T-helper 1 cell (primary cell): ENCODE data around the gene MARCHF10.
"Not testable (repeated sequence)": the region's sequence is repeated elsewhere in the genome, so short reads cannot be mapped to it uniquely, and the experiment has no call there.

ENCODE experiments used
- DNase-seq, 5 donors: peaks; one replicate each; pipeline ENCODE4 v3.0.0-alpha.2; 2012 to 2020

MARCHF10 gene

DNA sequence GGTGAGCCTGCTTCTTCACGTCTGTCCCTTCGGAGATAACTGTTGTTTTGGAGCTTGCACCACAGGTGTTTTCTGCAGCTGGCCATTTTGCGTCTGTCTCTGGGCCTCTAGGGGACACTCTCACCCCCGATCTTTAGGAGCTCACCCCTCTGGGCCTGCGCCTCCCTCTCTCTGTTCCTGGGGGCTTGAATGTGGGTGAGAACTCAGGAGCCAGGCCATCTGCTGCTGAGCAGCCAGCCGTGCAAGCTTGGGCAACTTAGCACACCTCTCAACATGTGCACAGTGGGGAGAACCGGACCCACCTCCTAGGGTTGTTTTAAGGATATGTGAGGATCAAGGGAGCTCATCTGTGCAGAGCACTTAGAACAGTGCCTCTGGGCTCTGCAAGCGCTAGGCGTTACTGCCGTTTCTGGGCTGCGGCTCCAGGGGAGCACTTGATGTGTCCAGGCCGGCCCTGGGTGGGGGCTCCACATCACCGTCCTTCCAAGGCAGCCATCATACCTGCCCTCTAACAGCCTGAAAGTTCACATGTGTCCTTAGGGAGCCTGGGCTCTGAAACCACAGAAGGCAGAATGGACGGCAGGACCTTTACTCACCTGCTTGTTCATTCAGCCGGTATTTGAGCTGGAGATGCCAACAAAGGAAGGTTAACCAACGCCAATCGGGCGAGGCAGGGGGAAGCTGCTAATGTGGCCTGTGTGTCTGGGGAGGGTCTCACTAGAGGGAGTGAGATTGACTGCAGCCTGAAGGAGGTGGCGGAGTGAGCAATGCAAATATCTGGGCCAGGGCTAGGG is 114.3 kb downstream of the MARCHF10 start:
- no peak for DNase-seq

DNA sequence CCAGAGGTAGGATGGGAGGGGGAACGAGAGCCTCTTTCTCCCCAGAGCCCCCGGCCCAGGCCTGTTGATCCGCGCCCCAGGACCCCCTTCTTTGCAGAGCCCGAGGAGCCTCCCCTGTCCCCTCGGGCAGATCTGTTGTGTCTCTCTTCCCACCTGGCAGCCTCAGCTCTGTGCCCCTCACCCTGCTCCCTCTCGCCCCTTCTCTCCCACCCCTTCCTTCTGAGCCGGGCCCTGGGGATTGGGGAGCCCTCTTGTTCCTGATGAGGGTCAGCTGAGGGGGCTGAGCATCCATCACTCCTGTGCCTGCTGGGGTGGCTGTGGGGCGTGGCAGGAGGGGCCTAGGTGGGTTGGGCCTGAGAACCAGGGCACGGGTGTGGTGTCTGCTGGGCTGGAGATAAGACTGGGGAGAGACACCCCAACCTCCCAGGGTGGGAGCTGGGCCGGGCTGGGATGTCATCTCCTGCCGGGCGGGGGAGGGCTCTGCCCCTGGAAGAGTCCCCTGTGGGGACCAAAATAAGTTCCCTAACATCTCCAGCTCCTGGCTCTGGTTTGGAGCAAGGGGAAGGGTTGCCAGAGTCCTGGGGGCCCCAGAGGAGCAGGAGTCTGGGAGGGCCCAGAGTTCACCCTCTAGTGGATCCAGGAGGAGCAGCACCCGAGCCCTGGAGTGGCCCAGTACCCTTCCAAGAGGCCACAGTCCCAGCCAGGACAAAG is 115.2 kb downstream of the MARCHF10 start:
- no peak for DNase-seq

DNA sequence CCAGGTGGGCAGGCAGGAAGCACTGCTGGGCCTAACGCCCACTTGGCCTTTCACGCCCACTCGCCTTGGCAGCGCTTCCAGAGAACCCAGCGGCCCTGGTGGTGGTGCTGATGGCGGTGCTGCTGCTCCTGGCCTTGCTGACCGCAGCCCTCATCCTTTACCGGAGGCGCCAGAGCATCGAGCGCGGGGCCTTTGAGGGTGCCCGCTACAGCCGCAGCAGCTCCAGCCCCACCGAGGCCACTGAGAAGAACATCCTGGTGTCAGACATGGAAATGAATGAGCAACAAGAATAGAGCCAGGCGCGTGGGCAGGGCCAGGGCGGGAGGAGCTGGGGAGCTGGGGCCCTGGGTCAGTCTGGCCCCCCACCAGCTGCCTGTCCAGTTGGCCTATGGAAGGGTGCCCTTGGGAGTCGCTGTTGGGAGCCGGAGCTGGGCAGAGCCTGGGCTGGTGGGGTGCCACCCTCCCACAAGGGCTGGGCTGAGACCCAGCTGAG is 115.9 kb downstream of the MARCHF10 start:
- DNase-seq: no peak

DNA sequence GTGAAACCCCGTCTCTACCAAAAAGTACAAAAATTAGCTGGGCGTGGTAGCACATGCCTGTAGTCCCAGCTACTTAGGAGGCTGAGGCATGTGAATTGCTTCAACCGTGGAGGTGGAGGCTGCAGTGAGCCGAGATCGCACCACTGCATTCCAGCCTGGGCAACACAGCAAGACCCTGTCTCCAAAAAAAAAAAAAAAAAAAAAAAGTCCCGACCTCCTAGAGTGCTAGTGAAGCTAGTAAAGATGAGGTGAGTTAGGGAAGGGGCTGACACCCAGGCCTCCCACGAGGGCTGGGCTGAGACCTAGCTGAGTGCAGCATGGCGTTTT is 116.6 kb downstream of the MARCHF10 start:
- DNase-seq: not testable (repeated sequence)

DNA sequence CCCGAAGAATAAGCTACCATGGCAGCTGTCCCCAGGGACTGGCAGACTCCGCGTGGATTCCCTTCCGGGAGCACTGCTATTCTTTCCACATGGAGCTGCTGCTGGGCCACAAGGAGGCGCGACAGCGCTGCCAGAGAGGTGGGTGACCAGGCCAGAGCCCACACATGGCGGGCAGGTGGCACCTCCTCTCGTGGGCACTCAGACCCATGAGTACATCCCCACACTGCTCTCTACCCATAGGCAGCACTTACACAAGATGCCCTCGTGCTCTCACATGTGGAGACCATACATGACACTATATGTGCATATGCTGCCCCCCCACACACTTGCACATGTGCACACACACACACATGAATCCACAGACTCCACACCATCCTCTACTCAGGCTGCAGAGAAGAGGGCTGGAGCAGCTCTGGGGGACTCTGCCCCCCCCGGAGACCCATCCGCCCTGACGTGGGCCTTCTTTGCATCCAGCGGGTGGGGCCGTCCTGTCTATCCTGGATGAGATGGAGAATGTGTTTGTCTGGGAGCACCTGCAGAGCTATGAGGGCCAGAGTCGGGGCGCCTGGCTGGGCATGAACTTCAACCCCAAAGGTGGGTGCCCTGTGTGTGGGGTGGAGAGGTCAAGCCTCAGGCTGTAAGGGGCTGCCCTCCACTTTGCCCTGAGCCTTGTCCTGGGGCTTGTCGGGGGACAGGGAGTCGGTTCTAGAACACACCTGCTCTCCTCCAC is 117.8 kb downstream of the MARCHF10 start:
- no peak for DNase-seq

DNA sequence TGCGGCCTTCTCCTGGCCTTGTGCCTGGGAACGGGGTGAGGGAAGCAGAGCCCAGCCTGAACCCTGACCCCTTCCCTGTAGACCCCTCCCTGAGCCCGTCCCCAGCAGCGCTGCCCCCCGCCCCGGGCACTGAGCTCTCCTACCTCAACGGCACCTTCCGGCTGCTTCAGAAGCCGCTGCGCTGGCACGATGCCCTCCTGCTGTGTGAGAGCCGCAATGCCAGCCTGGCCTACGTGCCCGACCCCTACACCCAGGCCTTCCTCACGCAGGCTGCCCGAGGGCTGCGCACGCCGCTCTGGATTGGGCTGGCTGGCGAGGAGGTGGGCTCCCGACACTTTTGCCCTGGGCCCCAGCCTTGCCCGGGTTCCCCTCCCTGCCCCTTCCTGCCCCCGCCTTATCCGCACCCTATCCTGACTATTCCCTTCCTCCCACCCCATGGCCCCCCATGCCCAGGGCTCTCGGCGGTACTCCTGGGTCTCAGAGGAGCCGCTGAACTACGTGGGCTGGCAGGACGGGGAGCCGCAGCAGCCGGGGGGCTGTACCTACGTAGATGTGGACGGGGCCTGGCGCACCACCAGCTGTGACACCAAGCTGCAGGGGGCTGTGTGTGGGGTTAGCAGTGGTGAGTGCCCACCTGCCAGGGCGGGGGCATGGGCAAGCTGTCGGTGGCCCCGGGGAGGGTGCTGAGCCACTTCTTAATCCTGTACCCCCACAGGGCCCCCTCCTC is 118.5 kb downstream of the MARCHF10 start:
- DNase-seq: no peak

DNA sequence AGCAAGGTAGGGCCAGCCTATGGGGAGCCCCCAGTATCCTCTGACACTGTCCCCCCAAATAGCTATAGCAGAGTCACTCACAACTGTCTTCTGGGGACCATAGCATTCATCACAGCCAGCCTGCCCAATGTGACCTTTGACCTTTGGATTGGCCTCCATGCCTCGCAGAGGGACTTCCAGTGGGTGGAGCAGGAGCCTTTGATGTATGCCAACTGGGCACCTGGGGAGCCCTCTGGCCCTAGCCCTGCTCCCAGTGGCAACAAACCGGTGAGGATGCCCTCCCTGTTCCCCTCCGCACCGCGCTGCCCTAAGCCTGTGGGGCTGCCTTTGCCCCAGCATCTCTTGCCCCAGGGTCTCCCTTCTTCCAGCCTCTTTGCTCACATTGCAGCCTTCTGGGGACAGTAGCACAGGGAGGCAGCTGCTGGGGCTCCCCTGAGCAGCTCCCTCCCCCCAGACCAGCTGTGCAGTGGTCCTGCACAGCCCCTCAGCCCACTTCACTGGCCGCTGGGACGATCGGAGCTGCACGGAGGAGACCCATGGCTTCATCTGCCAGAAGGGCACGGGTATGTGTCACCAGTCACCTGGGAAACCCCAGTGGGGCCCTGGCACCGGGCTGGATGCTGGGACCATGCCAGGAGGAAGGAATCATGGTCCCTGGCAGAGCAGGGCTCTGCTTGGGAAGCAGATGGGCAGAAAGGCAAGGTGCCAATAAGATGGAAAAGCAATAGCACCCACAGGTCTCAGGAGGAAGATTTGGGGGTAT is 119.5 kb downstream of the MARCHF10 start:
- no peak for DNase-seq

DNA sequence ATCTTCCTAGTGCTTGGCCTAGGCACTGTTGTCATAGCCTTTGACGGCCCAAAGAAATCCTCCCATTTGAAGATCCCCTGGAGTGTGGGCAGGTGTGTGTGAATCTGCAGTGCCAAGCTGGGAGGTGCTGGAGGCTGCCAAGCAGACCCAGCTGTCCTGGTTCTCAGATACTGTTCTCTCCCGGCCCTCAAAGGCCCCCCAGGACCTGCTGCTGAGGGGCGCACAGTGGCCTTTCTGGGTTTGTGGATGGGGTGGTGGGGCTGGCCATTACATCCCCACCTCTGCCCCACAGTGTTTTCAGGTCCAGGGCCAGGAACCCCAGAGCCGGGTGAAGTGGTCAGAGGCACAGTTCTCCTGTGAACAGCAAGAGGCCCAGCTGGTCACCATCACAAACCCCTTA is 120.1 kb downstream of the MARCHF10 start:
- DNase-seq: no peak

DNA sequence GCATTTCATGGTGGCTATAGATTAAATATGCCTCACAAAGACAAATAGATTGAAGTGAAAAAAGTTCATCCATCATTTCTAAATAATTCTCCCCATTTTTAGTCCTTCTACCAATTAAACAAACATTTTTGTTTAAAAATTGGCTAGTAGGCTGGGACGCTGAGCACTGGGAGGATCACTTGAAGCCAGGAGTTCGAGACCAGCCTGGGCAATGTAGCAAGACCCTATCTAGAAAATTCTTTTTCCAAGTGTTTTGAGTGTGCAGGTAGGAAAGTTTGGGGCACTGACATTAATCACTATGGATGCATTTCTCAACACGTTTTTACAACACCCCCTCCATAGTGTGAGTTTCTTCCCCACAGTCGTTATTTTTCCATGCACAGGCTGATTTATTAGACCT is 123.9 kb downstream of the MARCHF10 start:
- no peak for DNase-seq

DNA sequence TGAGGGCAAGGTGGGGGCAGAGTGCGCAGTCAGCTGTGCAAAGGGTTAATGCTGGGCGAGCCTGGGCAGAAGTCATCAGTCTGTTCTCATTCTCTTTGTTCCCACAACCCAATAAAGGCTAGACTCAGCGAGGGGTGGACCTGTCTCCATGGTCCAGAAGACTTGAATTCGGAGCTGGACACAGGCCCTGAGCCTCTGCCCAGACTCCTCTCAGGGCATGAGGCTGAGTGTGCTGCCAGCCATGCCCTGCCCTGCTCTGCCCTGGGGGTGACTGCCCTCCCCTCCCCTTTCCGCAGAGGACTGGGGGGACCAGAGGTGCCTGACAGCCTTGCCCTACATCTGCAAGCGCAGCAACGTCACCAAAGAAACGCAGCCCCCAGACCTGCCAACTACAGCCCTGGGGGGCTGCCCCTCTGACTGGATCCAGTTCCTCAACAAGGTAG is 126.2 kb downstream of the MARCHF10 start:
- no peak for DNase-seq

DNA sequence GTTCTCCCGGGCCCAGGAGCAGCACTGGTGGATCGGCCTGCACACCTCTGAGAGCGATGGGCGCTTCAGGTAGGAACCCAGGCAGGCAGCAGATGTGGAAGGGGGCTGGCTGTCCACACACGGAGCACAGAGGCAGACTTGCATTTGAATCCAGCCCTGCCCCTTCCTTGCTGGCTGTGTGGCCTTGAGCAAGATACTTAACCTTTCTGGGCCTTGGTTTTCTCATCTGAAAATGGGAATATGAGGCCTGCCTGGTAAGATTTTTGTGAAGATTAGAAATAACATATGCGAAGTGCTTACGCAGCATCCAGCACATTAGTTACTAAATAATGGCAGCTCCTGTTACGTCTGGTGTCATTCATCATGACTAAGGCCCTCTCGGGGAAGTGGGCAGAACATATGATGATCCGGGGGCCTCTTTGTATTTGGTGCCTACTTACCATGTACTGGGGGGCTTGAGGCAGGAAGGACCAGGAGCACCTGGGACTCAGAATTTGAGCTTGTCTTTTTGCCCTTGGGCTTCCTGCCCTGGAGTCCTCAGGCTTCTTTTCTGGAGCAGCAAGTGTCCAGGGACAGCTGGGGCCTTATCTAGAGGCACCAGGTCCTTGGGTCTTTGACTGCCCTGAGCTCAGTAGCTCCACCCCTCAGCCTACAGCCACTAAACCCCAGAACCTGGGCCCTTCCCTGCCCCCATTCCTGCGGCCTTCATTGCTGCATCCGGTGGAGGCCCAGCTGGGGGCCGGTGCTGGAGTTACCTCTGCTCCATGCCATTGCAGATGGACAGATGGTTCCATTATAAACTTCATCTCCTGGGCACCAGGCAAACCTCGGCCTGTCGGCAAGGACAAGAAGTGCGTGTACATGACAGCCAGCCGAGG is 126.8 kb downstream of the MARCHF10 start:
- DNase-seq: no peak

DNA sequence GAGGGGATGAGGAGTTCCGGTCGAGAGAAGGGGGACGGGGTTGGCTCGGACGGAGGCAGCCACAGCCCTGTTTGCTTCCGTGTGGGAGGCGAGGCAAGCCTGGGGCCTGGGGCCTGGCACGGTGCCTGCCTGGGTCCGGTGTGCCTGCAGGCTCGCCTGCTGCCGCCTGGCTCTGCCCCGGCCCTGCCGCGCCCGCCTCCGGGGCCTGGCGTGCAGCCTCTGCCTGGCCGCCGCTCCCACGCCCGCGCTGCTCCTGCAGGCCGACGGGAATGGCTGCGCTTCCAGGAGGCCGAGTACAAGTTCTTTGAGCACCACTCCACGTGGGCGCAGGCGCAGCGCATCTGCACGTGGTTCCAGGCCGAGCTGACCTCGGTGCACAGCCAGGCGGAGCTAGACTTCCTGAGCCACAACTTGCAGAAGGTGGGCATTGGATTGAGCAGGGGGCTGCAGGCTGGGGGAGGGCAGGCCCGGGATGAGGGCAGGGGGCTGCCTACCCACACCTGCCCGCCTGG is 127.5 kb downstream of the MARCHF10 start:
- no peak for DNase-seq

DNA sequence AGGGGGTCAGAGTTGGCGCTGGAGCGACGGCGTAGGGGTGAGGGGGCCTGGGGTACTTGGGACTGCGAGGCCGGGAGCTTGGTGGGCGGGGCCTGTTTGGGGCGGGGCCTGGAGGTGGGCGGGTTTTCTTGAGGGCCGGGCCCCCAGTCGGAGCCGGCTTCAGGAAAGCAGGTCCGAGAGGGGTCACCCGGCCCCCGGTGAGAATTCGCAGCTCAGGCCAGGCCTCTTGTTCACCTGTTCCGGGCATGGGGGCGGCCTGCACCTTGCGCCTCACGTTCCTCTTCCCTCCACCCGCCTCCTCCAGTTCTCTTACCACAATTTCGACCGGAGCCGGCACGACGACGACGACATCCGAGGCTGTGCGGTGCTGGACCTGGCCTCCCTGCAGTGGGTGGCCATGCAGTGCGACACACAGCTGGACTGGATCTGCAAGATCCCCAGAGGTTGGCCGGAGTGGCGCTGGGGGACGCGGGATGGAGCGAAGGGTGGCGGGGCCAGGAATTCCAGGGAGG is 128.2 kb downstream of the MARCHF10 start:
- no peak for DNase-seq

DNA sequence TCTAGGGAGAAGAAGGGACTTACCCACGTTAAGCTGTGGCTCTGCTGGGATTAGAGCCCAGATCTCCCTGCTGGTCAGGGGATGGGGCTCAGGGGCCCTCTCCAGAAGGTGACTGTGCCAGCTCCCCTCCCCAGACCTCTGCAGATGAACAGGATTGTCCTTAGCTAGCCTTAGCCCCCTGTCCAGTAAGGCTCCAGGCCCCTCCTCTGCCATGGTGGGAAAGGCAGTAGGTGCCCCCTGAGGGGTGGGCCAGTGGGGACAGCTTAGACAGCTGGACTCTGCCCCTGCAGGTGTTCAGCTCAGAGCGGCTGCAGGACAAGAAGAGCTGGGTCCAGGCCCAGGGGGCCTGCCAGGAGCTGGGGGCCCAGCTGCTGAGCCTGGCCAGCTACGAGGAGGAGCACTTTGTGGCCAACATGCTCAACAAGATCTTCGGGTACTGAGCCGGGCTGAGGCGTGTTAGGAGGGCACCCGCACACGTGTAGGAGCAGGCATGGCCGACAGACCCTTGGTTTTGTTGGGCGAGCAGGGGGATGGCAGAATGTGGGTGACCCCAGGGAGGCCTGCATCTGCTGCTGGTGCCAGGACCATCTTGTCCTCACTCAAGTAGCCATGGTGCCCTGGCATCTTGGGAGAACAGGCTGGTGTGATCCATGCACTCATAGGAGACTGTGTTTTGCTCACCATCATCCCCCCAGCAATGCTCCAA is 129.7 kb downstream of the MARCHF10 start:
- no peak for DNase-seq

DNA sequence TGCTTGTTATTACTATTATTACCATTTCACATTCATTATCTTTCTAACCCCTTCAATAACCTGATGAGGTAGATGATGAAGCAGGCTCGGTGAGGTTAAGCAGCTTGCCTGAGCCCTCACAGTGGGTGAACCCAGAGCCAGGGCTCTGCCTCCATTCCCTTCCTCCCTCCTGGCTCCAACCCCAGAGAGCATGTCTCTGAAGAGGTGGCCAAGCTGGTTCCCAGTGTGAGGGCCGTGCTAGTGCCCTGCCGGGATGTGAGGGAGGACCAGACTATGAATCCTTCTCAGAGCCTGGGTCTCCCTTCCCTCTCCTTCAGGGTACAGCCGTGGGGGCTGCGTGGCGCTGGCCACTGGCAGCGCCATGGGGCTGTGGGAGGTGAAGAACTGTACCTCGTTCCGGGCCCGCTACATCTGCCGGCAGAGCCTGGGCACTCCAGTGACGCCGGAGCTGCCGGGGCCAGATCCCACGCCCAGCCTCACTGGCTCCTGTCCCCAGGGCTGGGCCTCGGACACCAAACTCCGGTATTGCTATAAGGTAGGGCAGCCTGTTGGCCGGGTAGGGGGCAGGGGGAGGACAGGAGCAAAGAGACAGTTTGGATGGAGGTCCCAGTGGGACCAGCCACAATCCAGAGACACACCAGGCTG is 131.0 kb downstream of the MARCHF10 start:
- DNase-seq: no peak

DNA sequence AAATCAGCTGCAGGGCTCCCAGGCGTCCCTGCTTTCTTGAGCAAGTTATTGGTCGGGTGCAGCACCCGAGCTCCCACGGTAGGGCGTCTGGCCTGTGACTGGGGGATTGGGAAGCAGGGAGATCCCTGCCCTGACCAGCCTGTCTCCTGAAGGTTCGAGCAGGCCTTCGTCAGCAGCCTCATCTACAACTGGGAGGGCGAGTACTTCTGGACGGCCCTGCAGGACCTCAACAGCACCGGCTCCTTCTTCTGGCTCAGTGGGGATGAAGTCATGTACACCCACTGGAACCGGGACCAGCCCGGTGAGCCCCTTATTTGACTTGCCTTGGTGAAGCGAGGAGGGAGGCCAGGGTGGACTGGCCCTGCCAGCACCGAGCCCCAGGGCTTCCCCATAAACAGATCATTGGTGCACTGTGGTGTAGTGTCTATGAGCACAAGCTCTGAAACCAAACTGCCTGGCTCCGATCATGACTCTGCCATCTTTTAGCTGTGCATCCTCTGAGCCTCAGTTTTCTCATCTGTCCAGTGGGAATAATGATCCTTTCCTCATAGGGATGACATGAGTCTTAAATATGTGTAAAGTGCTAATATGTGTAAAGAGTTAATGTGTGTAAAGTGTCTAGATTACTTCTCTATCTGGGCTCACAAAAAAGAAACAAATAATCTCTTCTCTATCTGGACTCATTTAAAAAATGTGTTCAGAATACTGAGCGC is 131.7 kb downstream of the MARCHF10 start:
- DNase-seq: no peak

DNA sequence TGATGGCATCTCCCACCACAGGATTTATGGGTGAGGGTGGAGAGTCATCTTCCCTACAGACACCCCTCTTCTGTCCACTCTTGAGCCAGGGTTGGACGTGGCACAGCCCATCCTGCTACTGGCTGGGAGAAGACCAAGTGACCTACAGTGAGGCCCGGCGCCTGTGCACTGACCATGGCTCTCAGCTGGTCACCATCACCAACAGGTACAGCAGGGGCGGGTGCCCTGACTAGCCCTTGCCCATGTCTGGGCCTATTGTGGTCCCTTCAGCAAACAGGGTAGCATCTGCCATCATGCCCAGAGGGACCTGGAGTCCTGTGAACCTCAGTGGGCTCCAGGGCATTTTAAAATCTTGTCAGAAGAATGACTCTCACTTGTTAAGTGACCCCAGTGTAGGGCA is 132.4 kb downstream of the MARCHF10 start:
- DNase-seq: no peak

DNA sequence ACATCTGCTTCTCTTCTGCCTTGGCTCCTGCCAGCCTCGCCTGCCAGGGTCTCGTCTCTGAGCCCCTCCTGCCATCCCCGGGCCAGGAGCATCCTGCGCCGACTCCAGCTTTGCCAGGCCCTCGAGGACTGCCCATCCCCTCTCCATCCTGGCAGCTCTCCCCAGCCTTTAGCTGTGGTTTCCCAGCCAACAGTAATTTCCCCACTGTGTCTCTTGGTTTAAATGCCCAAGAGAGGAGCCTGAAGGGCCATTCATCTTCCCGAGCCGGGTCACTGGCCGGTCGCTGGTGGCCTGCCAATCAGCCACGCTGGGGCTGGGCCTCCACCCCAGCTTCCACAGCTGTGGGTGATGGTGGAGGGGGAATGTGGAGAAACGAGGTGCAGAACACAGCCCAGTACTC is 132.9 kb downstream of the MARCHF10 start:
- DNase-seq: no peak

DNA sequence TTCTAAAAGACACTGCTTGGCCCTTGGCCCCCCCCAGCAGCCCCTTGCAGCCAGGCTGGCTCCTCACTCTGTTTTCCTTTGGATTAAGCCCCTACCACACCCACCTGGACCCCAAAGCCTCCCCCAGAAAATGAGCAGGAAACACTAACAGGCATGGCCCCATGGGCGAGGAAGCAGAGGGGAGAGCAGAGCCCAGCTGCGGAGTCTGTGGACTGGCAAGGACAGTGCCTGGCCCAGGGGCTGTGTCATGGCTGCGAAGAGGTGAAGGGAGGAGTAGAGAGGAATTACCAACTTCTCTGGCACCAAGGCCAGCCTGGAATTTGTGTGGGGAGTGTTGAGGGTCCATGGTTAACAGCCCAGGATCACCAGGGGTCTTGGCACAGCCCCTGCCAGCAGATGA is 133.3 kb downstream of the MARCHF10 start:
- no peak for DNase-seq
